HCT116 (cell line): Measurements from ENCODE around the gene SLC25A45. TPM values are rescaled to one million over a fixed set of nuclear protein-coding genes. Genes with fewer than 3 reads are reported as not detected.
A peak's percentile ranks its signal among the peaks of the same experiment; 100 is the strongest.

ENCODE experiments used
- ATAC-seq: fragments of 200-7000 bp; cut with Tn5 transposase; 2 replicates; pipeline ENCODE4 v1.9.1; 2020; ENCODE audit warnings: mild to moderate bottlenecking, moderate library complexity
- BruUV-seq: library from RNA; stranded (reverse); fragments of 400-500 nt; replicated peaks from 2 replicates; lab custom pipeline; 2021; lab: Mats Ljungman, UMichigan
- CTCF ChIA-PET: fragments of 300-600 bp; sonication (Branson Sonifier 250); formaldehyde crosslinking; loops from one replicate; lab custom pipeline; 2021; ENCODE audit warnings: antibody characterized with exemption; lab: Charles Lee
- POLR2A ChIA-PET: fragments of 300-600, 350-600 bp; sonication (Branson Sonifier 250); formaldehyde crosslinking; loops from one replicate; lab custom pipeline; 2021; ENCODE audit warnings: antibody characterized with exemption; lab: Charles Lee
- RAD21 ChIA-PET, 2 experiments: fragments of 300-600 bp; sonication (Branson Sonifier 250); formaldehyde crosslinking; loops; one replicate each; lab custom pipeline; 2023; ENCODE audit warnings: low total read pairs in 2 of 2; ENCODE audit not compliant: uncharacterized antibody in 2 of 2, unreplicated experiment in 2 of 2, low non-redundant PET in 1 of 2; lab: Charles Lee
- DNase-seq: peaks from one replicate; pipeline ENCODE4 v3.0.0-alpha.2; 2010; ENCODE audit warnings: low read depth, low spot score
- H2AFZ ChIP-seq: fragments of 200-600 bp; shearing (Covaris generic), sonication (generic); 2 replicates; pipeline ENCODE4 v1.6.1; 2017; ENCODE audit warnings: low read depth, mixed run types, mixed read lengths, antibody characterized with exemption, low read length; ENCODE audit not compliant: poor library complexity, severe bottlenecking
- H3K27ac ChIP-seq: 2 replicates; pipeline ENCODE4 v1.5.1; 2012; ENCODE audit warnings: low read depth, low read length
- H3K27me3 ChIP-seq: fragments of 200-600 bp; sonication (generic); 2 replicates; pipeline ENCODE4 v1.6.1; 2016; ENCODE audit warnings: mixed run types, low read length, mixed read lengths; ENCODE audit not compliant: insufficient read depth
- H3K36me3 ChIP-seq, 2 experiments: fragments of 200-500 bp in 1 of 2; fragments of 200-600 bp in 1 of 2; sonication (Bioruptor generic) in 1 of 2; sonication (generic) in 1 of 2; 2 replicates each; pipeline versions ENCODE4 v1.5.1 to v1.6.1; 2014 to 2016; ENCODE audit warnings: low read length in 2 of 2, inconsistent platforms in 1 of 2, mixed read lengths in 1 of 2, mixed run types in 1 of 2; ENCODE audit not compliant: insufficient read depth in 2 of 2, control insufficient read depth in 1 of 2
- H3K4me1 ChIP-seq, 2 experiments: fragments of 200-600 bp in 1 of 2; sonication (generic) in 1 of 2; 2 replicates each; pipeline versions ENCODE4 v1.5.1 to v1.6.1; 2012 to 2017; ENCODE audit warnings: low read length in 2 of 2, inconsistent platforms in 1 of 2, mild to moderate bottlenecking in 1 of 2, mixed read lengths in 1 of 2, mixed run types in 1 of 2, moderate library complexity in 1 of 2; ENCODE audit not compliant: insufficient read depth in 2 of 2, control insufficient read depth in 1 of 2
- H3K4me2 ChIP-seq: fragments of 200-600 bp; sonication (generic); 2 replicates; pipeline ENCODE4 v1.6.1; 2017; ENCODE audit warnings: mixed run types, low read length, mixed read lengths
- H3K4me3 ChIP-seq, 2 experiments: fragments of 200-600 bp in 1 of 2; sonication (generic) in 1 of 2; replicated peaks in 1 of 2; 2 replicates each; pipeline ENCODE4 v1.5.1; 2011 to 2016; ENCODE audit warnings: low read length in 2 of 2, control low read depth in 1 of 2, low read depth in 1 of 2, mild to moderate bottlenecking in 1 of 2, mixed read lengths in 1 of 2, mixed run types in 1 of 2
- H3K79me2 ChIP-seq: fragments of 200-600 bp; sonication (generic); 2 replicates; pipeline ENCODE4 v1.6.1; 2017; ENCODE audit warnings: mild to moderate bottlenecking, mixed run types, low read length, moderate library complexity, mixed read lengths; ENCODE audit not compliant: insufficient read depth
- H3K9ac ChIP-seq: fragments of 200-600 bp; sonication (generic); 2 replicates; pipeline ENCODE4 v1.6.1; 2016; ENCODE audit warnings: low read length, mixed read lengths
- H3K9me2 ChIP-seq: fragments of 200-600 bp; sonication (generic), shearing (Covaris generic); 2 replicates; pipeline ENCODE4 v1.6.1; 2017; ENCODE audit warnings: mixed run types, mild to moderate bottlenecking, moderate library complexity; ENCODE audit not compliant: insufficient read depth
- H3K9me3 ChIP-seq, 2 experiments: fragments of 200-500 bp in 1 of 2; fragments of 200-600 bp in 1 of 2; sonication (Bioruptor generic) in 1 of 2; sonication (generic) in 1 of 2; 2 replicates each; pipeline ENCODE4 v1.6.1; 2014 to 2017; ENCODE audit warnings: low read length in 2 of 2, mixed read lengths in 2 of 2, inconsistent platforms in 1 of 2, low read depth in 1 of 2, mild to moderate bottlenecking in 1 of 2, mixed run types in 1 of 2, moderate library complexity in 1 of 2; ENCODE audit not compliant: control insufficient read depth in 1 of 2, insufficient read depth in 1 of 2
- H4K20me1 ChIP-seq: fragments of 200-600 bp; sonication (generic), shearing (Covaris generic); 2 replicates; pipeline ENCODE4 v1.6.1; 2017; ENCODE audit warnings: mixed run types, mild to moderate bottlenecking, moderate library complexity; ENCODE audit not compliant: insufficient read depth
- ATF3 ChIP-seq: IDR thresholded peaks from 2 replicates; pipeline ENCODE4 v1.6.1; 2012
- CEBPB ChIP-seq: IDR thresholded peaks from 2 replicates; pipeline ENCODE4 v1.6.1; 2012; ENCODE audit warnings: low read depth
- ELF1 ChIP-seq: IDR thresholded peaks from 2 replicates; pipeline ENCODE4 v1.6.1; 2012; ENCODE audit warnings: low read depth, borderline replicate concordance
- EZH2phosphoT487 ChIP-seq: fragments of 200-600 bp; IDR thresholded peaks from 2 replicates; pipeline ENCODE4 v1.6.1; 2018; ENCODE audit warnings: antibody characterized with exemption, borderline replicate concordance
- POLR2AphosphoS5 ChIP-seq: IDR thresholded peaks from 2 replicates; pipeline ENCODE4 v1.6.1; 2011; ENCODE audit warnings: mild to moderate bottlenecking, low read depth, low read length, moderate library complexity
- RAD21 ChIP-seq: IDR thresholded peaks from 2 replicates; pipeline ENCODE4 v1.6.1; 2012; ENCODE audit warnings: low read depth, mild to moderate bottlenecking
- REST ChIP-seq: IDR thresholded peaks from 2 replicates; pipeline ENCODE4 v1.6.1; 2012; ENCODE audit warnings: low read depth
- SP1 ChIP-seq: IDR thresholded peaks from 2 replicates; pipeline ENCODE4 v1.6.1; 2012; ENCODE audit warnings: low read depth
- TCF7L2 ChIP-seq: IDR thresholded peaks from 2 replicates; pipeline ENCODE4 v1.7.0; 2011; ENCODE audit warnings: borderline replicate concordance, inconsistent platforms; ENCODE audit not compliant: insufficient read depth, insufficient read length; ENCODE audit errors: extremely low read depth
- intact Hi-C: fragments of 100-400 bp; cut with micrococcal nuclease; formaldehyde crosslinking; loops from 2 replicates; pipeline ENCODE4 v1.10.0; 2022
- total RNA-seq: library from RNA; stranded (reverse); gene quantifications from one replicate; pipeline ENCODE4 v1.2.1, GENCODE V29; 2021; ENCODE audit not compliant: unreplicated experiment
- TF ChIP-seq, protein P1 (sequence below), 3 experiments: fragments of 200-600 bp in 1 of 3; sonication (generic) in 1 of 3; IDR thresholded peaks in 2 of 3; conservative IDR thresholded peaks in 1 of 3; 2 replicates each; pipeline ENCODE4 v1.5.1; 2012 to 2017; ENCODE audit warnings: low read depth in 2 of 3, low read length in 2 of 3, antibody characterized with exemption in 1 of 3, borderline replicate concordance in 1 of 3, control low read depth in 1 of 3, mild to moderate bottlenecking in 1 of 3, mixed read lengths in 1 of 3, mixed run types in 1 of 3, moderate library complexity in 1 of 3; ENCODE audit not compliant: insufficient read depth in 1 of 3

SLC25A45 gene
- total RNA-seq, 1 experiment from 2014 or later: 3.9 TPM

GRCh38 chr11:65392186-65392829 lies 9.9 kb upstream of the SLC25A45 start:
- Histone ChIP-seq H3K4me2 (no peak overlapping the region), H3K9ac (no peak overlapping the region), H4K20me1 (no peaks in the 10 kb centered on the region), H3K9me2 (no peaks in the 10 kb centered on the region), H3K9me3 (no peaks in the 10 kb centered on the region), H3K27me3 (no peaks in the 10 kb centered on the region), H3K36me3 (peaks cover 2 to 18% of the 10 kb centered on the region in 2 experiments)
- RAD21 ChIA-PET: no interaction called here
- POLR2A ChIA-PET: no interaction called here
- CTCF ChIA-PET: interaction anchor here (0.6 to 1.1 kb wide), 2 partner anchors 24 kb away, joined by 3 read pairs; no protein-coding TSS in a partner anchor
- TF ChIP-seq POLR2AphosphoS5 (no peak), REST (no peak)
- TF ChIP-seq, all 23 proteins: peak for 0
- DNase-seq: no peak
- peaks cover 0 to 19% of the 10 kb centered on the region in 2 experiments; a peak in 2 of 4 replicates for H3K4me1 ChIP-seq
- H3K4me3 ChIP-seq: no peak overlapping the region
- H3K79me2 ChIP-seq: peaks cover 21% of the 10 kb centered on the region; the same call in 1 of the 2 replicates
- intact Hi-C loops: no loop called here
- BruUV-seq: no TSS peak
- peak overlapping the region; percentile 17; the same call in 1 of the 2 replicates for H3K27ac ChIP-seq
- ATAC-seq: no peak
- H2AFZ ChIP-seq: no peak overlapping the region

DNA sequence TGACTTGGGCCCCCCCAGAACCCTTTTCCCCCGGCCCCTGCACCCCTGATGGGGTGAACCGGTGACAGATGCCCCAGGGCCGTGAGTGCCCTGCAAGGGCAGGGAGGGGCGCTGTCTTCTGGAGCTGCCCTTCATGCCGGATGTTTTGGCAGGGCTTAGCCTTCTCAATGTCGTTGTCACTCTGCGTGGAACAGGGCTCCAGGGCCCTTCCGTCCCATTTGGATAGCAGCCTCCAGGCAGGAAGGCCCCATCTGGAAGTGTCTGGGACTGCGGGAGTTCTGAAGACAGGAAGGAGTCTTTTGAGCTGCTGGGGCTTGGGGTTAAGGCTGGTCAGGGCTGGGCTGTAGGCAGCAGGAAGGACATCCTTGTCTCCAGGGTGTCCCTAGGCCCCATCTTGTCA lies 8.6 kb upstream of the SLC25A45 start:
- Histone ChIP-seq H3K27me3 (no peaks in the 10 kb centered on the region), H3K9me3 (no peaks in the 10 kb centered on the region), H3K27ac (peak overlapping the region; percentile 46; the same call in 1 of the 2 replicates), H3K9ac (no peak overlapping the region), H2AFZ (no peak overlapping the region), H3K4me2 (0 out of 2 replicates have a peak overlapping the region, but pooled peaks have one; percentile 12), H3K79me2 (peaks cover 27% of the 10 kb centered on the region; the same call in 1 of the 2 replicates), H3K36me3 (peaks cover 0 to 18% of the 10 kb centered on the region in 2 experiments; a peak in 3 of 4 replicates), H4K20me1 (no peaks in the 10 kb centered on the region), H3K4me3 (no peak overlapping the region), H3K4me1 (peaks cover 3 to 28% of the 10 kb centered on the region in 2 experiments), H3K9me2 (no peaks in the 10 kb centered on the region)
- CTCF ChIA-PET: interaction anchor here (1.1 kb wide), 2 partner anchors 25 to 78 kb away, joined by 3 read pairs; no protein-coding TSS in a partner anchor
- intact Hi-C loops: no loop called here
- RAD21 ChIA-PET: no interaction called here
- ATAC-seq: peak; percentile 39
- no TSS peak for BruUV-seq
- no peak for DNase-seq
- POLR2A ChIA-PET: interaction anchor here (0.7 to 1.3 kb wide), 4 partner anchors 8 to 247 kb away, joined by 3 to 4 read pairs (median 3); partner anchors contain the start of gene SLC25A45
- no peak for TF ChIP-seq TCF7L2
- TF ChIP-seq CEBPB: no peak
- TF ChIP-seq EZH2phosphoT487: no peak
- TF ChIP-seq, protein P1, sequence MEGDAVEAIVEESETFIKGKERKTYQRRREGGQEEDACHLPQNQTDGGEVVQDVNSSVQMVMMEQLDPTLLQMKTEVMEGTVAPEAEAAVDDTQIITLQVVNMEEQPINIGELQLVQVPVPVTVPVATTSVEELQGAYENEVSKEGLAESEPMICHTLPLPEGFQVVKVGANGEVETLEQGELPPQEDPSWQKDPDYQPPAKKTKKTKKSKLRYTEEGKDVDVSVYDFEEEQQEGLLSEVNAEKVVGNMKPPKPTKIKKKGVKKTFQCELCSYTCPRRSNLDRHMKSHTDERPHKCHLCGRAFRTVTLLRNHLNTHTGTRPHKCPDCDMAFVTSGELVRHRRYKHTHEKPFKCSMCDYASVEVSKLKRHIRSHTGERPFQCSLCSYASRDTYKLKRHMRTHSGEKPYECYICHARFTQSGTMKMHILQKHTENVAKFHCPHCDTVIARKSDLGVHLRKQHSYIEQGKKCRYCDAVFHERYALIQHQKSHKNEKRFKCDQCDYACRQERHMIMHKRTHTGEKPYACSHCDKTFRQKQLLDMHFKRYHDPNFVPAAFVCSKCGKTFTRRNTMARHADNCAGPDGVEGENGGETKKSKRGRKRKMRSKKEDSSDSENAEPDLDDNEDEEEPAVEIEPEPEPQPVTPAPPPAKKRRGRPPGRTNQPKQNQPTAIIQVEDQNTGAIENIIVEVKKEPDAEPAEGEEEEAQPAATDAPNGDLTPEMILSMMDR (IDR thresholded peaks at IDR 0.05 in 2 of 3, conservative IDR thresholded peaks at IDR 0.05 in 1 of 3; ENCODE audit: borderline replicate concordance in 1 of 3, insufficient read depth in 1 of 3, low read depth in 2 of 3, low read length in 2 of 3): no peak
- no peak for TF ChIP-seq RAD21
- no peak for TF ChIP-seq SP1
- TF ChIP-seq ATF3: no peak
- TF ChIP-seq ELF1: no peak
